ENCODE results near the gene BLOC1S2. TPM values are rescaled to one million over a fixed set of nuclear protein-coding genes. Genes with fewer than 3 reads are reported as not detected.

The BLOC1S2 gene
- total and polyA plus RNA-seq, 4 donors = 18.0 to 54.2 (median 47.1) TPM

GRCh38 chr10:100232101-100232500 lies 54.4 kb downstream of the BLOC1S2 start:
- TF ChIP-seq, protein P1, sequence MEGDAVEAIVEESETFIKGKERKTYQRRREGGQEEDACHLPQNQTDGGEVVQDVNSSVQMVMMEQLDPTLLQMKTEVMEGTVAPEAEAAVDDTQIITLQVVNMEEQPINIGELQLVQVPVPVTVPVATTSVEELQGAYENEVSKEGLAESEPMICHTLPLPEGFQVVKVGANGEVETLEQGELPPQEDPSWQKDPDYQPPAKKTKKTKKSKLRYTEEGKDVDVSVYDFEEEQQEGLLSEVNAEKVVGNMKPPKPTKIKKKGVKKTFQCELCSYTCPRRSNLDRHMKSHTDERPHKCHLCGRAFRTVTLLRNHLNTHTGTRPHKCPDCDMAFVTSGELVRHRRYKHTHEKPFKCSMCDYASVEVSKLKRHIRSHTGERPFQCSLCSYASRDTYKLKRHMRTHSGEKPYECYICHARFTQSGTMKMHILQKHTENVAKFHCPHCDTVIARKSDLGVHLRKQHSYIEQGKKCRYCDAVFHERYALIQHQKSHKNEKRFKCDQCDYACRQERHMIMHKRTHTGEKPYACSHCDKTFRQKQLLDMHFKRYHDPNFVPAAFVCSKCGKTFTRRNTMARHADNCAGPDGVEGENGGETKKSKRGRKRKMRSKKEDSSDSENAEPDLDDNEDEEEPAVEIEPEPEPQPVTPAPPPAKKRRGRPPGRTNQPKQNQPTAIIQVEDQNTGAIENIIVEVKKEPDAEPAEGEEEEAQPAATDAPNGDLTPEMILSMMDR (IDR thresholded peaks at IDR 0.05; ENCODE audit: control extremely low read depth, extremely low read depth) = no peak
- Histone ChIP-seq H3K27ac (ENCODE audit: low read depth in 1 of 2, low read length in 1 of 2) (no peak overlapping the region), H3K27me3 (ENCODE audit: control insufficient read depth in 3 of 3, insufficient read depth in 3 of 3, low read length in 2 of 3) (no peaks in the 10 kb centered on the region), H3K36me3 (ENCODE audit: control insufficient read depth in 4 of 4, insufficient read depth in 4 of 4, low read length in 4 of 4) (peaks cover 16 to 26% (median 23%) of the 10 kb centered on the region in 4 donors), H3K9ac (ENCODE audit: insufficient read depth in 1 of 2, low read length in 2 of 2) (no peak overlapping the region), H3K9me3 (ENCODE audit: control insufficient read depth in 4 of 4, insufficient read depth in 3 of 4, low read length in 3 of 4) (no peaks in the 10 kb centered on the region), H3K4me1 (ENCODE audit: control insufficient read depth in 5 of 5, insufficient read depth in 5 of 5, low read length in 5 of 5) (peaks cover 0 to 3% (median 0%) of the 10 kb centered on the region in 5 donors), H3K4me3 (no peak overlapping the region)
- ATAC-seq (ENCODE audit: insufficient read depth, low FRiP score) (no peak), DNase-seq (no peak)
- 84 to 95% methylated on average over 2 of the region's 2 CpGs for WGBS, 2 donors

DNA sequence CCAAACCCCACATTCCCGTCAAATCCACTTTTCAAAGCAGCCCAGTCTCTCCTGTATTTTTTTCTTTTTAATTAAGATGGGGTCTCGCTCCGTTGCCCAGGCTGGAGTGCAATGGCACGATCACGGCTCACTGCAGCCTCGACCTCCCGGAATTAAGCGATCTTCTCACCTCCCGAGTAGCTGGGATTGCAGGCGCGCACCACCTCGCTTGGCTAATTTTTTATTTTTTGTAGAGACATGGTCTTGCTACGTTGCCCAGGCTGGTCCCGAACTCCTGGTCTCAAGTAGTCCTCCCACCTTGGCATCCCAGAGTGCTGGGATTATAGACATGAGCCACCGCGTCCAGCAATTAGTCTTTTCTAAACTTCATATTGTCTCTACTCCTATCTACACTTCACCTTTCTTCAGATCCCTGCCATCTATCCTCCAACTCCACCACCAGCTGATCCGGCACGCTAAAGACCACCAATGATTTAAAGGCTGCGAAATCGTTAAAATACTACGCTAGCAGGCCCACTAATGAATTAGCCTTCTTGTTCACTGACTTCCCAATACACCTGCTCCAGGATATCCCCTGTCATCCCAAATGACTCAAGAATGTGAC lies 56.6 kb downstream of the BLOC1S2 start:
- peak overlapping the region; percentile 86 to 89 for H3K9ac ChIP-seq (ENCODE audit: insufficient read depth in 1 of 2, low read length in 2 of 2)
- no peak for ATAC-seq (ENCODE audit: insufficient read depth, low FRiP score)
- peak overlapping the region; percentile 99 for H3K4me3 ChIP-seq
- DNase-seq = no peak
- WGBS, 2 donors = 64 to 65% methylated on average over 21 of the region's 21 CpGs
- peaks cover 6 to 17% (median 9%) of the 10 kb centered on the region in 4 donors for H3K36me3 ChIP-seq (ENCODE audit: control insufficient read depth in 4 of 4, insufficient read depth in 4 of 4, low read length in 4 of 4)
- TF ChIP-seq, protein P1 (IDR thresholded peaks at IDR 0.05; ENCODE audit: control extremely low read depth, extremely low read depth) = no peak
- peaks cover 0 to 3% (median 0%) of the 10 kb centered on the region in 5 donors for H3K4me1 ChIP-seq (ENCODE audit: control insufficient read depth in 5 of 5, insufficient read depth in 5 of 5, low read length in 5 of 5)
- H3K27ac ChIP-seq (ENCODE audit: low read depth in 1 of 2, low read length in 1 of 2) = peak overlapping the region; percentile 72 to 87
- H3K27me3 ChIP-seq (ENCODE audit: control insufficient read depth in 3 of 3, insufficient read depth in 3 of 3, low read length in 2 of 3) = no peaks in the 10 kb centered on the region
- no peaks in the 10 kb centered on the region for H3K9me3 ChIP-seq (ENCODE audit: control insufficient read depth in 4 of 4, insufficient read depth in 3 of 4, low read length in 3 of 4)

- H3K9ac ChIP-seq (ENCODE audit: insufficient read depth in 1 of 2, low read length in 2 of 2) = no peak overlapping the region
- 78 to 79% methylated on average over 5 of the region's 5 CpGs for WGBS, 2 donors
- H3K9me3 ChIP-seq (ENCODE audit: control insufficient read depth in 4 of 4, insufficient read depth in 3 of 4, low read length in 3 of 4) = no peaks in the 10 kb centered on the region
- H3K36me3 ChIP-seq (ENCODE audit: control insufficient read depth in 4 of 4, insufficient read depth in 4 of 4, low read length in 4 of 4) = peaks cover 2 to 19% (median 14%) of the 10 kb centered on the region in 4 donors
- no peaks in the 10 kb centered on the region for H3K27me3 ChIP-seq (ENCODE audit: control insufficient read depth in 3 of 3, insufficient read depth in 3 of 3, low read length in 2 of 3)
- H3K4me3 ChIP-seq = no peak overlapping the region
- TF ChIP-seq, protein P1 (IDR thresholded peaks at IDR 0.05; ENCODE audit: control extremely low read depth, extremely low read depth) = no peak
- ATAC-seq (ENCODE audit: insufficient read depth, low FRiP score) = no peak
- H3K27ac ChIP-seq (ENCODE audit: low read depth in 1 of 2, low read length in 1 of 2) = no peak overlapping the region
- no peaks in the 10 kb centered on the region for H3K4me1 ChIP-seq (ENCODE audit: control insufficient read depth in 5 of 5, insufficient read depth in 5 of 5, low read length in 5 of 5)
- no peak for DNase-seq
Measured at GRCh38 chr10:100223879-100224278, 62.6 kb downstream of the BLOC1S2 start.

Small RNA genes lying within 50 kb of the gene (small RNA-seq; reads per million reads assigned to genes)
- not detected for gene RNU6-422P (ENCODE audit: low replicate concordance)
- 63.3 reads per million, percentile 98 among the genes with 10 or more reads in this experiment for gene SNORA12 (ENCODE audit: low replicate concordance)

Other genes starting within 250 kb of the BLOC1S2 start
- gene CPN1, start 204.8 kb downstream of the BLOC1S2 start, total RNA-seq = not detected
- gene CPN1, start 204.8 kb downstream of the BLOC1S2 start, polyA plus RNA-seq = not detected
- gene ERLIN1, start 100.7 kb downstream of the BLOC1S2 start, total RNA-seq = 10 to 100 TPM; 24.6 to 29.9 TPM
- gene ERLIN1, start 100.7 kb downstream of the BLOC1S2 start, polyA plus RNA-seq = 10 to 100 TPM in 1 of 2 donors, 1 to 10 TPM in 1; 5.8 to 38.1 TPM
- 10 to 100 TPM; 19.6 to 27.8 TPM for gene CHUK, start 57.1 kb downstream of the BLOC1S2 start, total RNA-seq
- 10 to 100 TPM; 11.1 to 19.3 TPM for gene CHUK, start 57.1 kb downstream of the BLOC1S2 start, polyA plus RNA-seq
- 10 to 100 TPM; 21.7 to 30.0 TPM for gene CWF19L1, start 19.0 kb downstream of the BLOC1S2 start, total RNA-seq
- gene CWF19L1, start 19.0 kb downstream of the BLOC1S2 start, polyA plus RNA-seq = 10 to 100 TPM; 20.5 to 27.4 TPM
- 1 to 10 TPM in 1 of 2 donors, under 1 TPM in 1; 0.46 to 1.1 TPM for gene PKD2L1, start 43.5 kb upstream of the BLOC1S2 start, total RNA-seq
- 1 to 10 TPM in 1 of 2 donors, under 1 TPM in 1; 0.88 to 1.5 TPM for gene PKD2L1, start 43.5 kb upstream of the BLOC1S2 start, polyA plus RNA-seq
- 100 to 1,000 TPM; 334 to 383 TPM for gene SCD, start 60.6 kb upstream of the BLOC1S2 start, total RNA-seq
- gene SCD, start 60.6 kb upstream of the BLOC1S2 start, polyA plus RNA-seq = 100 to 1,000 TPM; 136 to 144 TPM
- under 1 TPM in 1 of 2 donors, not detected in 1; 0.15 TPM for gene WNT8B, start 176.3 kb upstream of the BLOC1S2 start, total RNA-seq
- under 1 TPM; 0.02 to 0.04 TPM for gene WNT8B, start 176.3 kb upstream of the BLOC1S2 start, polyA plus RNA-seq
- 1 to 10 TPM; 9.0 to 9.8 TPM for gene SEC31B, start 233.2 kb upstream of the BLOC1S2 start, total RNA-seq
- 10 to 100 TPM in 1 of 2 donors, 1 to 10 TPM in 1; 4.8 to 10.5 TPM for gene SEC31B, start 233.2 kb upstream of the BLOC1S2 start, polyA plus RNA-seq
- 100 to 1,000 TPM; 122 to 145 TPM for gene NDUFB8, start 243.2 kb upstream of the BLOC1S2 start, total RNA-seq
- 100 to 1,000 TPM; 290 to 369 TPM for gene NDUFB8, start 243.2 kb upstream of the BLOC1S2 start, polyA plus RNA-seq
- gene HIF1AN, start 249.3 kb upstream of the BLOC1S2 start, total RNA-seq = 10 to 100 TPM; 18.1 to 32.3 TPM
- gene HIF1AN, start 249.3 kb upstream of the BLOC1S2 start, polyA plus RNA-seq = 1 to 10 TPM; 6.9 to 9.2 TPM

Data from lung (tissue), 13 donors.